ENCODE results near the gene SPESP1. TPM values are rescaled to one million over a fixed set of nuclear protein-coding genes. Genes with fewer than 3 reads are reported as not detected.

SPESP1 gene
- total and polyA plus RNA-seq, 2 donors (not counting 1 experiment from before 2014, with no cell fraction given): 0.13 to 1.1 TPM

DNA sequence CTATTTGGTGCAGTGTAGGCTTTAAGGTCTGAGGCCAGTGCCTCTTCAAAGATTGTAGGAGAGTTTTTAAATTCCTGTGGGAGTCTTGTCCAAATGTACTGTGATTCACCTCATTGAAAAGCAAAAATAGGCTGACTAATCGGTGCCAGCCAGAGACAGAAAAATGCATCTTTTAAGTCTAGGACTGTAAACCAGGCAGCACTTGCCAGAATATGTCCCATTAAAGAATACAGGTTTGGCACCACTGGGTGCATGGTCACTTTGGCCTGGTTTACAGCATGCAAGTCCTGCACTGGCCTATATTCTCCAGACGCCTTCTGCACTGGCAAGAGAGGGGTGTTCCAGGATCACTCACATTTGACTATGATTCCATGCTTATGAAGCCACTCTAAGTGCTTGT lies 63.8 kb downstream of the SPESP1 start:
- no peaks in the 10 kb centered on the region for H3K4me1 ChIP-seq (ENCODE audit: control insufficient read depth in 2 of 2, insufficient read depth in 2 of 2, low read length in 2 of 2)
- Mint-ChIP-seq H3K9me3 (ENCODE audit: insufficient read depth) (no peaks in the 10 kb centered on the region), H3K4me1 (no peaks in the 10 kb centered on the region), H3K4me3 (no peak overlapping the region), H3K27ac (no peak overlapping the region), H3K27me3 (peaks cover 9% of the 10 kb centered on the region)
- H3K9ac ChIP-seq (ENCODE audit: low read length): no peak overlapping the region
- CTCF ChIA-PET: no interaction called here
- H3K27ac ChIP-seq (ENCODE audit: low read length in 2 of 2): no peak overlapping the region
- ATAC-seq (ENCODE audit: low read depth) (no peak), DNase-seq (no peak)
- H3K4me3 ChIP-seq (ENCODE audit: control extremely low read depth in 1 of 5, extremely low read depth in 1 of 5, insufficient read depth in 1 of 5, low read depth in 2 of 5, low read length in 4 of 5): no peak overlapping the region
- H3K4me2 ChIP-seq (replicated peaks; ENCODE audit: low read depth, low read length, poor library complexity, severe bottlenecking): no peak overlapping the region
- intact Hi-C loops (cut with micrococcal nuclease): no loop called here
- 90% methylated on average over 2 of the region's 2 CpGs for WGBS (ENCODE audit: insufficient coverage)
- H3K79me2 ChIP-seq (ENCODE audit: control insufficient read depth, insufficient read depth, low read length): no peaks in the 10 kb centered on the region
- H3K9me3 ChIP-seq (ENCODE audit: control extremely low read depth in 1 of 3, control insufficient read depth in 2 of 3, insufficient read depth in 1 of 3, low read length in 2 of 3): no peaks in the 10 kb centered on the region
- H3K36me3 ChIP-seq (replicated peaks in 1 of 2; ENCODE audit: control extremely low read depth in 1 of 2, control insufficient read depth in 1 of 2, extremely low read depth in 1 of 2, insufficient read depth in 2 of 2, low read length in 1 of 2): no peaks in the 10 kb centered on the region
- no peak overlapping the region for H2AFZ ChIP-seq (ENCODE audit: insufficient read depth, low read depth, low read length, poor library complexity, severe bottlenecking)
- TF ChIP-seq, protein P1, sequence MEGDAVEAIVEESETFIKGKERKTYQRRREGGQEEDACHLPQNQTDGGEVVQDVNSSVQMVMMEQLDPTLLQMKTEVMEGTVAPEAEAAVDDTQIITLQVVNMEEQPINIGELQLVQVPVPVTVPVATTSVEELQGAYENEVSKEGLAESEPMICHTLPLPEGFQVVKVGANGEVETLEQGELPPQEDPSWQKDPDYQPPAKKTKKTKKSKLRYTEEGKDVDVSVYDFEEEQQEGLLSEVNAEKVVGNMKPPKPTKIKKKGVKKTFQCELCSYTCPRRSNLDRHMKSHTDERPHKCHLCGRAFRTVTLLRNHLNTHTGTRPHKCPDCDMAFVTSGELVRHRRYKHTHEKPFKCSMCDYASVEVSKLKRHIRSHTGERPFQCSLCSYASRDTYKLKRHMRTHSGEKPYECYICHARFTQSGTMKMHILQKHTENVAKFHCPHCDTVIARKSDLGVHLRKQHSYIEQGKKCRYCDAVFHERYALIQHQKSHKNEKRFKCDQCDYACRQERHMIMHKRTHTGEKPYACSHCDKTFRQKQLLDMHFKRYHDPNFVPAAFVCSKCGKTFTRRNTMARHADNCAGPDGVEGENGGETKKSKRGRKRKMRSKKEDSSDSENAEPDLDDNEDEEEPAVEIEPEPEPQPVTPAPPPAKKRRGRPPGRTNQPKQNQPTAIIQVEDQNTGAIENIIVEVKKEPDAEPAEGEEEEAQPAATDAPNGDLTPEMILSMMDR (IDR thresholded peaks at IDR 0.05): no peak
- no peak for TF ChIP-seq EZH2 (IDR thresholded peaks at IDR 0.05; ENCODE audit: borderline replicate concordance, insufficient read depth, low read depth, low read length, poor library complexity, severe bottlenecking)
- no peaks in the 10 kb centered on the region for H3K27me3 ChIP-seq (replicated peaks in 1 of 4; ENCODE audit: control extremely low read depth in 1 of 4, control insufficient read depth in 3 of 4, insufficient read depth in 4 of 4, low read length in 3 of 4)
- POLR2A ChIA-PET: no interaction called here
- H4K20me1 ChIP-seq (ENCODE audit: control insufficient read depth, insufficient read depth, low read length, poor library complexity, severe bottlenecking): no peaks in the 10 kb centered on the region

DNA sequence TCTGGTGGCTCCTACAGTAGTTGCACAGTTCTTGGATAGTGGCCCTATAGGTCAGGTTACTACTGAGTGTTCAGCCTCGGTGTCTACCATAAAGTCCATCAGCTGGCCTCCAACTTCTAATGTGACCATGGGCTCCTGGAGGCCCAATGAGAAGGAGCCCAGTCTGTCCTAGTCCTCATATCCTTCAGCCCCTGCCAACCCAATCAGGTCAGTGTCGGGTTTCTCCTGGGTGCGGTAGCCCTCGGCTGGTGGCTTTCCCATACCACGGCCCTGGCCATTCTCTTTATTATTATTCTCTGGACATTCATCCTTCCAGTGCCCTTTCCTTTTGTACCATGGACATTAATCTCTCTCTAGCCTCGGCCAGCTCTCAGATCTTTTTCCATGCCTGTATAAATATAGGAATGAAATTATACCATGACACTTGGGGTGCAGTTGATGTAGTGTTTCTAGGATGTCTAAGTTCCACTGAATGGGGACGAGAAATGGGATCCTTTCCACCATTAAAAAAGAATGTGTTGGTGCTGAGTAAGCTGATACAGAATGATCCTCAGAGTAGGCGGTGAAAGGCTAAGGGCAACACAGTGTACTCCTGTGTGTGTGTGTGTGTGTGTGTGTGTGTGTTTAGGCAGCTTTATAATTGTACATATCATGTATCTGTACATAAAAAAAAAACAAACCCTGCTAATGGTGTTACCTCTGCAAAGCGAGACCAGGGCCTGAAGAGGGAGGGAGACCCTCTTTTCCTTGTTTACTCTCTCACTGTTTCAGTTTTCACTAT lies 64.8 kb downstream of the SPESP1 start:
- H3K27me3 ChIP-seq (replicated peaks in 1 of 4; ENCODE audit: control extremely low read depth in 1 of 4, control insufficient read depth in 3 of 4, insufficient read depth in 4 of 4, low read length in 3 of 4): no peaks in the 10 kb centered on the region
- Mint-ChIP-seq H3K27me3 (peaks cover 7% of the 10 kb centered on the region), H3K4me3 (no peak overlapping the region), H3K27ac (no peak overlapping the region), H3K4me1 (no peaks in the 10 kb centered on the region), H3K9me3 (ENCODE audit: insufficient read depth) (no peaks in the 10 kb centered on the region)
- H3K27ac ChIP-seq (ENCODE audit: low read length in 2 of 2): no peak overlapping the region
- H3K4me3 ChIP-seq (ENCODE audit: control extremely low read depth in 1 of 5, extremely low read depth in 1 of 5, insufficient read depth in 1 of 5, low read depth in 2 of 5, low read length in 4 of 5): no peak overlapping the region
- H3K79me2 ChIP-seq (ENCODE audit: control insufficient read depth, insufficient read depth, low read length): no peaks in the 10 kb centered on the region
- no peak for ATAC-seq (ENCODE audit: low read depth)
- no peaks in the 10 kb centered on the region for H3K4me1 ChIP-seq (ENCODE audit: control insufficient read depth in 2 of 2, insufficient read depth in 2 of 2, low read length in 2 of 2)
- TF ChIP-seq EZH2 (IDR thresholded peaks at IDR 0.05; ENCODE audit: borderline replicate concordance, insufficient read depth, low read depth, low read length, poor library complexity, severe bottlenecking): no peak
- TF ChIP-seq, protein P1 (IDR thresholded peaks at IDR 0.05): no peak
- intact Hi-C loops (cut with micrococcal nuclease): no loop called here
- H3K9ac ChIP-seq (ENCODE audit: low read length): no peak overlapping the region
- ChIA-PET POLR2A (no interaction called here), CTCF (no interaction called here)
- DNase-seq: no peak
- H3K36me3 ChIP-seq (replicated peaks in 1 of 2; ENCODE audit: control extremely low read depth in 1 of 2, control insufficient read depth in 1 of 2, extremely low read depth in 1 of 2, insufficient read depth in 2 of 2, low read length in 1 of 2): no peaks in the 10 kb centered on the region
- H2AFZ ChIP-seq (ENCODE audit: insufficient read depth, low read depth, low read length, poor library complexity, severe bottlenecking): no peak overlapping the region
- 90% methylated on average over 5 of the region's 9 CpGs for WGBS (ENCODE audit: insufficient coverage)
- H3K4me2 ChIP-seq (replicated peaks; ENCODE audit: low read depth, low read length, poor library complexity, severe bottlenecking): no peak overlapping the region
- H4K20me1 ChIP-seq (ENCODE audit: control insufficient read depth, insufficient read depth, low read length, poor library complexity, severe bottlenecking): no peaks in the 10 kb centered on the region
- no peaks in the 10 kb centered on the region for H3K9me3 ChIP-seq (ENCODE audit: control extremely low read depth in 1 of 3, control insufficient read depth in 2 of 3, insufficient read depth in 1 of 3, low read length in 2 of 3)

Measured in B cell (primary cell).